Hepatocyte (in vitro differentiated cells): Measurements from ENCODE around the gene SNX25.

Experiments
- CTCF ChIP-seq: fragments of 200-600 bp; sonication (generic); IDR thresholded peaks from 2 replicates; pipeline ENCODE4 v1.5.1; 2016; ENCODE audit warnings: antibody characterized with exemption, mild to moderate bottlenecking; ENCODE audit not compliant: poor library complexity
- EZH2 ChIP-seq: fragments of 200-600 bp; sonication (generic); IDR thresholded peaks from 2 replicates; pipeline ENCODE4 v1.6.1; 2016; ENCODE audit warnings: antibody characterized with exemption, mild to moderate bottlenecking, borderline replicate concordance
- EZH2phosphoT487 ChIP-seq: fragments of 200-600 bp; sonication (generic); IDR thresholded peaks from one replicate; pipeline ENCODE4 v1.6.1; 2018; ENCODE audit warnings: antibody characterized with exemption, mild to moderate bottlenecking, low read depth, moderate library complexity; ENCODE audit not compliant: unreplicated experiment, severe bottlenecking

DNA sequence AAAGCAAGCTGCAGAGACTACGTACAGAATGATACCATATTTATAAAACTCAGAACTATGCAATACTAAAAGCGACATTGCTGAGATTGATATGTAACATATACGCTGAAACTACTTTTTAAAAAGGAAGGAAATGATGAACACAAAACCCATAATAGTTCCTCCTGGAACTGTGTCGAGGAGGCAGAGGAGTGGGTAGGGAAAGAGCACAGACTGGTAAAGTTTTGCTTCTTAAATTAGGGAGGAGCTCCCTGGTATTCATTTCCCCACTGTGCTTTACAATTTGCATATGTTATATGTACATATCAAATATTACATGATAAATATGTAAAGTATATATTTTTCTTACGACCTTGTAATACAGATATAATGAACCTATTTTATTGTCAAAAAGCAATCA is 202.5 kb downstream of the SNX25 start:
- TF ChIP-seq CTCF (no peak), EZH2 (no peak), EZH2phosphoT487 (no peak)
